T-cell (primary cell): ENCODE data around the gene HLA-DOA. TPM values are rescaled to one million over a fixed set of nuclear protein-coding genes. Genes with fewer than 3 reads are reported as not detected.

Experiments
- ATAC-seq, 4 experiments: fragments of 200-7000 bp in 3 of 4; fragments of 150-1000 bp in 1 of 4; cut with Tn5 transposase; replicated peaks in 1 of 4; 1 replicate in 3 of 4; 2 replicates in 1 of 4; pipeline ENCODE4 v1.10.0; 2021; ENCODE audit warnings: moderate library complexity in 3 of 4, mild to moderate bottlenecking in 2 of 4, moderate number of reproducible peaks in 1 of 4
- CTCF ChIA-PET, 2 donors: fragments of 300-600 bp; sonication (Branson Sonifier 250); formaldehyde crosslinking; loops; one replicate each; lab custom pipeline; 2022; ENCODE audit warnings: antibody characterized with exemption in 2 of 2; lab: Charles Lee
- POLR2A ChIA-PET, 2 donors: fragments of 300-600 bp; sonication (Branson Sonifier 250); formaldehyde crosslinking; loops; one replicate each; lab custom pipeline; 2022; ENCODE audit warnings: antibody characterized with exemption in 2 of 2; lab: Charles Lee
- DNase-seq, 35 experiments: peaks; one replicate each; pipeline versions ENCODE4 v3.0.0 to v3.0.0-alpha.2; 2013 to 2023
- H3K27ac ChIP-seq: one replicate; pipeline ENCODE4 v1.5.1; 2013; ENCODE audit warnings: low read length
- H3K27me3 ChIP-seq, 2 experiments: replicated peaks in 1 of 2; 1 replicate in 1 of 2; 2 replicates in 1 of 2; pipeline versions ENCODE4 v1.6.1 to v1.7.0; 2013; ENCODE audit warnings: low read length in 1 of 2, mixed read lengths in 1 of 2; ENCODE audit not compliant: control insufficient read depth in 2 of 2, insufficient read depth in 2 of 2; ENCODE audit errors: extremely low read depth in 1 of 2
- H3K36me3 ChIP-seq, 2 donors: 1 replicate in 1 of 2; 2 replicates in 1 of 2; pipeline versions ENCODE4 v1.6.1 to v1.7.0; 2013; ENCODE audit warnings: low read length in 1 of 2; ENCODE audit not compliant: control insufficient read depth in 2 of 2, insufficient read depth in 1 of 2; ENCODE audit errors: extremely low read depth in 1 of 2
- H3K4me1 ChIP-seq, 2 experiments: 1 replicate in 1 of 2; 2 replicates in 1 of 2; pipeline versions ENCODE4 v1.6.1 to v1.7.0; 2013; ENCODE audit warnings: low read length in 2 of 2, mixed read lengths in 1 of 2; ENCODE audit not compliant: insufficient read depth in 2 of 2, control insufficient read depth in 1 of 2; ENCODE audit errors: extremely low read depth in 1 of 2
- H3K4me3 ChIP-seq, 2 donors: 1 replicate in 1 of 2; 2 replicates in 1 of 2; pipeline versions ENCODE4 v1.5.1 to v1.7.0; 2013; ENCODE audit warnings: mild to moderate bottlenecking in 2 of 2, low read length in 1 of 2, moderate library complexity in 1 of 2; ENCODE audit not compliant: control insufficient read depth in 1 of 2; ENCODE audit errors: extremely low read depth in 1 of 2
- H3K9me3 ChIP-seq: 2 replicates; pipeline ENCODE4 v1.7.0; 2013
- H3K27ac Mint-ChIP-seq, 2 donors: one replicate each; pipeline ENCODE4 v1.8.0; 2020 to 2021; ENCODE audit warnings: mild to moderate bottlenecking in 2 of 2, mixed read lengths in 2 of 2
- H3K27me3 Mint-ChIP-seq, 2 donors: one replicate each; pipeline ENCODE4 v1.8.0; 2021 to 2022; ENCODE audit warnings: mixed read lengths in 2 of 2
- H3K36me3 Mint-ChIP-seq: one replicate; pipeline ENCODE4 v1.8.0; 2021; ENCODE audit warnings: mixed read lengths
- H3K4me1 Mint-ChIP-seq, 3 donors: one replicate each; pipeline ENCODE4 v1.8.0; 2020 to 2022; ENCODE audit warnings: mixed read lengths in 3 of 3, mild to moderate bottlenecking in 1 of 3
- H3K4me3 Mint-ChIP-seq, 3 donors: one replicate each; pipeline ENCODE4 v1.8.0; 2020 to 2022; ENCODE audit warnings: mild to moderate bottlenecking in 3 of 3, mixed read lengths in 3 of 3, moderate library complexity in 3 of 3
- H3K9me3 Mint-ChIP-seq, 3 donors: one replicate each; pipeline ENCODE4 v1.8.0; 2020 to 2022; ENCODE audit warnings: mixed read lengths in 3 of 3
- WGBS: methylation state at CpG from one replicate; pipeline ENCODE4 v1.1.5; 2013; ENCODE audit warnings: missing lambda C conversion rate; ENCODE audit not compliant: insufficient coverage; 5-methylcytosine and 5-hydroxymethylcytosine counted together
- total RNA-seq, 35 experiments: library from RNA in 6 of 35; stranded (reverse) in 6 of 35; fragments of 120-200 nt in 1 of 35; gene quantifications; one replicate each; pipeline versions ENCODE4 v1.2.1 to v1.2.4 and lab custom pipeline; 2013 to 2026

The HLA-DOA gene
- total RNA-seq (10 to 100 TPM in 3 of 5 donors, 1 to 10 TPM in 2; 6.1 to 17.0 (median 13.4) TPM), total RNA-seq (lab: John Stamatoyannopoulos, UW) (2.6 to 52.7 (median 11.7) reads per million in 29 experiments)
- total RNA-seq (2013) = 12.0 TPM

- ATAC-seq (peak; percentile 91 to 98 (median 94)), DNase-seq (peak in 34 of 35 experiments; percentile 16 to 72 (median 40))
- POLR2A ChIA-PET = interaction anchor here in 1 of 2 donors (0.6 kb wide), 1 partner anchor 1791 kb away, joined by 3 read pairs; no protein-coding TSS in a partner anchor
- peaks cover 0 to 11% of the 10 kb centered on the region in 2 experiments for H3K27me3 ChIP-seq
- no peaks in the 10 kb centered on the region for H3K36me3 ChIP-seq
- CTCF ChIA-PET = interaction anchor here in 1 of 2 donors (0.6 kb wide), 1 partner anchor 1054 kb away, joined by 3 read pairs; no protein-coding TSS in a partner anchor
- H3K9me3 ChIP-seq = no peaks in the 10 kb centered on the region
- H3K27ac ChIP-seq = peak within 1 kb of the TSS; percentile 50
- peak within 1 kb of the TSS; percentile 49 to 54 for H3K4me3 ChIP-seq
- Mint-ChIP-seq H3K9me3 (no peaks in the 10 kb centered on the region), H3K4me3 (peak within 1 kb of the TSS; percentile 80 to 86 (median 84)), H3K4me1 (peaks cover 14 to 20% (median 19%) of the 10 kb centered on the region in 3 donors), H3K27me3 (peaks cover 7 to 11% of the 10 kb centered on the region in 2 donors), H3K36me3 (no peaks in the 10 kb centered on the region), H3K27ac (peak within 1 kb of the TSS; percentile 75 to 82)
- H3K4me1 ChIP-seq = peaks cover 0 to 23% of the 10 kb centered on the region in 2 experiments
- WGBS = 16% methylated on average over 11 of the region's 24 CpGs
These were observed at the start of gene HLA-DOA for GRCh38 chr6:33008944-33009861. Gene HLA-DOA, minus strand, starts transcription at chr6:33009591.

GRCh38 chr6:33057222-33058150 lies 48.1 kb upstream of the HLA-DOA start:
- WGBS = 57% methylated on average over 1 of the region's 6 CpGs
- no peak overlapping the region for H3K27ac Mint-ChIP-seq
- no peak for DNase-seq

DNA sequence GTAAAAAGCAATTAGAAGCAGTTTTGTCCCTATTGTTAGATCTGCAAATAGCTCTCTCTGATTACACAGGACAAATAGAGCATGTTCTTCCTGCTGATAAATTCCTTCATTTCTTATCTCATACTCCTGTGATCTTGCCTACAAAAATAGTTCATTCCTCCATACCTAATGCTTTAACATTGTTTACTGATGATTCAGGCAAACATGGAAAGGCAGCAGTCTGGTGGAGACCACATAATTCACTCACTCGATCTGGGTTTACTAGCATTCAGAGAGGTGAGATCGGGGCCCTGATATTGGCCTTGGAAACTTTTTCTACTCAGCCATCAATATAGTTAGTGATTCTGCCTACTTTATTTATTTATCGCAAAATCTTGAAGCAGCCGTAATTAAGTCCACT lies 43.8 kb upstream of the HLA-DOA start:
- no peaks in the 10 kb centered on the region for H3K36me3 ChIP-seq
- Mint-ChIP-seq H3K36me3 (no peaks in the 10 kb centered on the region), H3K9me3 (no peaks in the 10 kb centered on the region), H3K27me3 (peaks cover 26 to 31% of the 10 kb centered on the region in 2 donors), H3K27ac (no peak overlapping the region), H3K4me3 (no peak overlapping the region), H3K4me1 (peaks cover 0 to 2% (median 0%) of the 10 kb centered on the region in 3 donors)
- POLR2A ChIA-PET = no interaction called here
- DNase-seq (no peak), ATAC-seq (no peak)
- H3K4me3 ChIP-seq = no peak overlapping the region
- WGBS = 100% methylated on average over 1 of the region's 4 CpGs
- CTCF ChIA-PET = no interaction called here
- H3K27ac ChIP-seq = no peak overlapping the region
- peaks cover 0 to 5% of the 10 kb centered on the region in 2 experiments for H3K27me3 ChIP-seq
- H3K9me3 ChIP-seq = no peaks in the 10 kb centered on the region
- no peaks in the 10 kb centered on the region for H3K4me1 ChIP-seq

More at GRCh38 chr6:33057222-33058150, 48.1 kb upstream of the HLA-DOA start:
- no peaks in the 10 kb centered on the region for H3K4me1 ChIP-seq
- H3K27me3 Mint-ChIP-seq = peaks cover 4 to 16% of the 10 kb centered on the region in 2 donors
- CTCF ChIA-PET = interaction anchor here in 1 of 2 donors (0.9 kb wide), 1 partner anchor 25 kb away, joined by 3 read pairs; no protein-coding TSS in a partner anchor
- H3K4me3 ChIP-seq = no peak overlapping the region
- no peaks in the 10 kb centered on the region for H3K27me3 ChIP-seq
- H3K36me3 ChIP-seq = no peaks in the 10 kb centered on the region
- H3K4me3 Mint-ChIP-seq = no peak overlapping the region
- H3K4me1 Mint-ChIP-seq = no peaks in the 10 kb centered on the region
- no peak for ATAC-seq
- H3K9me3 Mint-ChIP-seq = no peaks in the 10 kb centered on the region
- H3K9me3 ChIP-seq = no peaks in the 10 kb centered on the region
- H3K36me3 Mint-ChIP-seq = no peaks in the 10 kb centered on the region
- peak overlapping the region; percentile 7 for H3K27ac ChIP-seq
- POLR2A ChIA-PET = no interaction called here

DNA sequence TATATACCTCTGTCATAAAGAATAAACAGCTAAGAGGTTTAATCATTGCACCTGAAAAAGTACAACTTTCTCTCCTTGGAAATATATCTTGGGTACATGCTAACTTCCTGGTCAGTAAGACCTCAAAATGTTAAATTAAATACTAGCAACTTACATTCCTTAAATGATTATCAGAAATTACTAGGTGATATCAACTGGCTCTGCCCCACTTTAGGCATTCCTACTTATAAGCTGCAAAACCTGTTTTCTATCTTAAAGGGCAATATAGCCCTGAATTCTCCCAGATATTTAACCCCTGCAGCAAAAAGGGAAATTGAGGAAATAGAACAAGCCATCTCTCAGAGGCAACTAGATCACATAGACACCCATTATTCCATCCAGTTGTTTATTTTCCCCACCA lies 43.2 kb upstream of the HLA-DOA start:
- no peak for ATAC-seq
- Mint-ChIP-seq H3K9me3 (no peaks in the 10 kb centered on the region), H3K36me3 (no peaks in the 10 kb centered on the region), H3K27ac (no peak overlapping the region), H3K27me3 (peaks cover 32 to 35% of the 10 kb centered on the region in 2 donors), H3K4me1 (peaks cover 0 to 2% (median 0%) of the 10 kb centered on the region in 3 donors), H3K4me3 (no peak overlapping the region)
- Histone ChIP-seq H3K27me3 (peaks cover 0 to 5% of the 10 kb centered on the region in 2 experiments), H3K9me3 (no peaks in the 10 kb centered on the region), H3K4me1 (no peaks in the 10 kb centered on the region), H3K4me3 (no peak overlapping the region), H3K27ac (no peak overlapping the region), H3K36me3 (no peaks in the 10 kb centered on the region)
- CTCF ChIA-PET = interaction anchor here in 1 of 2 donors (0.7 kb wide), 1 partner anchor 1081 kb away, joined by 3 read pairs; the partner anchor contains the start of gene DXO
- POLR2A ChIA-PET = no interaction called here
- DNase-seq = no peak

GRCh38 chr6:33050014-33050810 lies 40.8 kb upstream of the HLA-DOA start:
- WGBS = no CpG with 5 or more reads among the region's 6 CpGs
- Histone ChIP-seq H3K36me3 (no peaks in the 10 kb centered on the region), H3K9me3 (no peaks in the 10 kb centered on the region), H3K4me1 (no peaks in the 10 kb centered on the region), H3K4me3 (no peak overlapping the region), H3K27ac (no peak overlapping the region), H3K27me3 (peaks cover 0 to 8% of the 10 kb centered on the region in 2 experiments)
- DNase-seq (no peak), ATAC-seq (no peak)
- CTCF ChIA-PET = interaction anchor here in 1 of 2 donors (0.6 kb wide), 1 partner anchor 279 kb away, joined by 4 read pairs; no protein-coding TSS in a partner anchor
- Mint-ChIP-seq H3K36me3 (no peaks in the 10 kb centered on the region), H3K27me3 (peaks cover 37 to 47% of the 10 kb centered on the region in 2 donors), H3K4me1 (peaks cover 0 to 2% (median 0%) of the 10 kb centered on the region in 3 donors), H3K4me3 (no peak overlapping the region), H3K27ac (no peak overlapping the region), H3K9me3 (no peaks in the 10 kb centered on the region)
- POLR2A ChIA-PET = no interaction called here
